ENCODE measurements around the gene PI4K2A. TPM values are rescaled to one million over a fixed set of nuclear protein-coding genes. Genes with fewer than 3 reads are reported as not detected.
A peak's percentile ranks its signal among the peaks of the same experiment; 100 is the strongest.

Gene PI4K2A
- 18.0 TPM for total RNA-seq
- long read RNA-seq, full-length matches to known transcripts: 19 of 34 reads
- long read RNA-seq, partial matches to known transcripts: 13 of 34 reads
- long read RNA-seq, other reads (novel, unspliced or antisense): 2 of 34 reads

GRCh38 chr10:97640174-97640867 is at the start of gene PI4K2A:
Gene PI4K2A (plus strand): TSS chr10:97640671. CDS start chr10:97640743, 72 bp downstream.
- intact Hi-C loops (cut with DNase I): no loop called here
- DNase-seq (ENCODE audit: low spot score): peak; percentile 99

GRCh38 chr10:97590748-97591495 is 49.5 kb upstream of the PI4K2A start:
- intact Hi-C loops (cut with DNase I): no loop called here
- no peak for DNase-seq (ENCODE audit: low spot score)

GRCh38 chr10:97593421-97593820 is 47.0 kb upstream of the PI4K2A start:
- no peak for DNase-seq (ENCODE audit: low spot score)
- intact Hi-C loops (cut with DNase I): no loop called here

- DNase-seq (ENCODE audit: low spot score): peak; percentile 75
- intact Hi-C loops (cut with DNase I): loop anchor here (1.0 kb wide), 1 partner anchor 22 kb away; no protein-coding TSS in a partner anchor
These were observed 44.1 kb upstream of the PI4K2A start for GRCh38 chr10:97596101-97597082.

- intact Hi-C loops (cut with DNase I): no loop called here
- DNase-seq (ENCODE audit: low spot score): peak; percentile 3
These were observed 42.7 kb upstream of the PI4K2A start for GRCh38 chr10:97597778-97598177.

- intact Hi-C loops (cut with DNase I): no loop called here
- no peak for DNase-seq (ENCODE audit: low spot score)
These were observed 41.8 kb upstream of the PI4K2A start for GRCh38 chr10:97598407-97599271.

- no peak for DNase-seq (ENCODE audit: low spot score)
- intact Hi-C loops (cut with DNase I): no loop called here
These were observed 41.2 kb upstream of the PI4K2A start for GRCh38 chr10:97599272-97599619.

- intact Hi-C loops (cut with DNase I): no loop called here
- no peak for DNase-seq (ENCODE audit: low spot score)
These were observed 39.9 kb upstream of the PI4K2A start for GRCh38 chr10:97600616-97601015.

GRCh38 chr10:97601268-97602215 is 38.9 kb upstream of the PI4K2A start:
- no peak for DNase-seq (ENCODE audit: low spot score)
- intact Hi-C loops (cut with DNase I): no loop called here

GRCh38 chr10:97607095-97607636 is 33.3 kb upstream of the PI4K2A start:
- intact Hi-C loops (cut with DNase I): no loop called here
- DNase-seq (ENCODE audit: low spot score): no peak

- intact Hi-C loops (cut with DNase I): loop anchor here (1.0 kb wide), 1 partner anchor 35 kb away; no protein-coding TSS in a partner anchor
- peak; percentile 80 for DNase-seq (ENCODE audit: low spot score)
These were observed 31.4 kb upstream of the PI4K2A start for GRCh38 chr10:97608991-97609561.

- no peak for DNase-seq (ENCODE audit: low spot score)
- intact Hi-C loops (cut with DNase I): loop anchor here (5.0 kb wide), 1 partner anchor 149 kb away; no protein-coding TSS in a partner anchor
These were observed 29.0 kb upstream of the PI4K2A start for GRCh38 chr10:97611473-97611872.

GRCh38 chr10:97612386-97612785 is 28.1 kb upstream of the PI4K2A start:
- intact Hi-C loops (cut with DNase I): loop anchor here (2.0 to 5.0 kb wide), 2 partner anchors 150 to 206 kb away; no protein-coding TSS in a partner anchor
- DNase-seq (ENCODE audit: low spot score): no peak

- DNase-seq (ENCODE audit: low spot score): no peak
- intact Hi-C loops (cut with DNase I): no loop called here
These were observed 22.2 kb upstream of the PI4K2A start for GRCh38 chr10:97618285-97618684.

- intact Hi-C loops (cut with DNase I): no loop called here
- DNase-seq (ENCODE audit: low spot score): no peak
These were observed 21.7 kb upstream of the PI4K2A start for GRCh38 chr10:97618733-97619132.

GRCh38 chr10:97623277-97623676 is 17.2 kb upstream of the PI4K2A start:
- intact Hi-C loops (cut with DNase I): no loop called here
- no peak for DNase-seq (ENCODE audit: low spot score)

- intact Hi-C loops (cut with DNase I): no loop called here
- DNase-seq (ENCODE audit: low spot score): no peak
These were observed 12.7 kb upstream of the PI4K2A start for GRCh38 chr10:97627731-97628130.

All from cardiac septum (tissue), 1 donor.